ENCODE results near the gene FOXI3. TPM values are rescaled to one million over a fixed set of nuclear protein-coding genes. Genes with fewer than 3 reads are reported as not detected.

FOXI3 gene
- total RNA-seq, result not detected in 2 replicates

DNA sequence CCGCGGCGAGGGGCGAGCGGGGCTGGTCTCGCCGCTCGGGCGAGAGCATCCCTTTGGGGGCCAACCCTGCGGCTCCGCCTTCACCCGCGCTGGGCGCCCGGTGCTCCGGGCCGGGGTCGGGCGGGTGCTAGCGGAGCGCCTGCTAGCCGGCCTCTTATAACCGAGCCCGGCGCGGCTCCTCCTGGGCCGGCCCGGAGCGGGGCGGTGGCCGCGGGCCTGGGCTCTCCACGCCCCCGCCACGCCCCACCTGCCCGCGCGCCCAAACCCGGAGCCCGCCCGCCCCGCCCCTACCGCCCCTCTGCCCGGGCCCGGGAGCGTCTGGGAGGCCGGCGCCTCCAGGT is at the start of gene FOXI3:
Gene FOXI3, minus strand, starts transcription at position 129 of the 341 bp plus-strand sequence. CDS start 158 bp downstream, outside the sequence.

Small RNA genes within 50 kb of the gene (small RNA-seq; reads per million reads assigned to genes)
- gene RNU6-1007P, result not detected

Other genes starting within 250 kb of the FOXI3 start
- 35.7 and 54.4 TPM in 2 replicates for gene EIF2AK3, start 174.8 kb upstream of the FOXI3 start, total RNA-seq
- 5.7 and 7.1 TPM in 2 replicates for gene RPIA, start 239.0 kb upstream of the FOXI3 start, total RNA-seq